GM12891 (cell line): ENCODE results near the gene ZBTB26.
"Not testable (repeated sequence)": the region's sequence is repeated elsewhere in the genome, so short reads cannot be mapped to it uniquely, and the experiment has no call there.

Experiments used
- PAX5 ChIP-seq: IDR thresholded peaks from 2 replicates; pipeline ENCODE4 v1.6.1; 2011; ENCODE audit warnings: low read length, moderate library complexity, mild to moderate bottlenecking; ENCODE audit not compliant: insufficient read depth, severe bottlenecking
- POLR2A ChIP-seq: IDR thresholded peaks from 2 replicates; pipeline ENCODE4 v1.6.1; 2011; ENCODE audit warnings: low read depth, low read length, control low read depth

DNA sequence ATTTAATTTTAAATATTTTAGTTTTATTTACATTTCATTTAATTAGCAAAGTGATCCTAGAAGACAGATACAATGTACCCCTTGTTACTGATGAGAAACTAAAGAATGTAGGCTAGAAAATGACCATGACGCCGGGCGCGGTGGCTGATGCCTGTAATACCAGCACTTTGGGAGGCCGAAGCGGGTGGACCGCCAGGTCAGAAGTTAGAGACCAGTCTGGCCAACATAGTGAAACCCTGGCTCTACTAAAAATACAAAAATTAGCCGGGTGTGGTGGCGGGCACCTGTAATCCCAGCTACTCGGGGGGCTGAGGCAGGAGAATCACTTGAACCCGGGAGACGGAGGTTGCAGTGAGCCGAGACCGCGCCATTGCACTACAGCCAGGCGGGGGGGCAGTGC is 25.2 kb downstream of the ZBTB26 start:
- not testable (repeated sequence) for TF ChIP-seq PAX5, POLR2A
